Gastrocnemius medialis (tissue), 4 donors: ENCODE results near the gene PSMD11. TPM values are rescaled to one million over a fixed set of nuclear protein-coding genes. Genes with fewer than 3 reads are reported as not detected.

Experiments used
- ATAC-seq, 2 donors: fragments of 150-250 bp; one replicate each; pipeline ENCODE4 v1.9.1; 2016
- DNase-seq, 2 donors: peaks; one replicate each; pipeline ENCODE4 v3.0.0-alpha.2; 2019
- H3K27ac ChIP-seq, 4 donors: fragments of 200-600 bp; sonication (generic); 1 replicate in 1 of 4; 2 replicates in 3 of 4; pipeline ENCODE4 v1.5.1; 2016 to 2018; ENCODE audit warnings: mild to moderate bottlenecking in 2 of 4, moderate library complexity in 1 of 4
- H3K27me3 ChIP-seq, 3 donors: fragments of 200-600 bp; sonication (generic) in 2 of 3; 1 replicate in 1 of 3; 2 replicates in 2 of 3; pipeline versions ENCODE4 v1.5.1 to v1.6.0; 2016 to 2019; ENCODE audit warnings: mild to moderate bottlenecking in 1 of 3, moderate library complexity in 1 of 3
- H3K36me3 ChIP-seq, 2 donors: fragments of 200-600 bp; sonication (generic) in 1 of 2; one replicate each; pipeline ENCODE4 v1.5.1; 2017 to 2018
- H3K4me1 ChIP-seq, 2 donors: fragments of 200-600 bp; sonication (generic) in 1 of 2; one replicate each; pipeline ENCODE4 v1.5.1; 2016 to 2017; ENCODE audit warnings: mild to moderate bottlenecking in 2 of 2
- H3K4me3 ChIP-seq, 4 donors: fragments of 200-600 bp; sonication (generic) in 3 of 4; 1 replicate in 1 of 4; 2 replicates in 3 of 4; pipeline ENCODE4 v1.5.1; 2016 to 2019; ENCODE audit warnings: mild to moderate bottlenecking in 2 of 4
- H3K9me3 ChIP-seq, 3 donors: fragments of 200-600 bp; sonication (generic) in 2 of 3; 1 replicate in 1 of 3; 2 replicates in 2 of 3; pipeline ENCODE4 v1.5.1; 2016 to 2019
- CTCF ChIP-seq, 5 experiments: fragments of 450-650 bp in 3 of 5; fragments of 200-600 bp in 2 of 5; sonication (generic) in 2 of 5; IDR thresholded peaks in 4 of 5; conservative IDR thresholded peaks in 1 of 5; 1 replicate in 4 of 5; 2 replicates in 1 of 5; pipeline ENCODE4 v1.5.1; 2016 to 2019; ENCODE audit warnings: antibody characterized with exemption in 5 of 5, mild to moderate bottlenecking in 3 of 5, moderate library complexity in 3 of 5
- POLR2A ChIP-seq, 2 donors: fragments of 450-650 bp; IDR thresholded peaks; one replicate each; pipeline ENCODE4 v1.6.1; 2017; ENCODE audit warnings: antibody characterized with exemption in 2 of 2, mild to moderate bottlenecking in 2 of 2, moderate library complexity in 2 of 2
- in situ Hi-C, 4 donors: fragments of 200-750 bp; cut with MboI; loops; one replicate each; pipeline versions ENCODE4 v1.15.0 to v1.8.0; 2017; ENCODE audit warnings: low sequenced_read_pairs in 4 of 4
- intact Hi-C: fragments of 100-400 bp; cut with DNase I; formaldehyde crosslinking; loops from one replicate; pipeline ENCODE4 v1.15.1; 2023; ENCODE audit warnings: low total_unique reads
- total RNA-seq, 4 donors: library from RNA; depleted of rRNA; stranded (reverse); fragments of >200 nt; gene quantifications; one replicate each; pipeline versions ENCODE4 v1.1.0 to v1.2.3, GENCODE V29; 2016

Gene PSMD11
- total RNA-seq, 4 donors from 2014 or later: 81.7 to 215 (median 191) TPM

GRCh38 chr17:32493571-32493970 is 49.3 kb downstream of the PSMD11 start:
- Histone ChIP-seq H3K4me1 (peaks cover 31 to 35% of the 10 kb centered on the region in 2 donors), H3K27ac (no peak overlapping the region), H3K27me3 (no peaks in the 10 kb centered on the region), H3K9me3 (no peaks in the 10 kb centered on the region), H3K36me3 (no peaks in the 10 kb centered on the region), H3K4me3 (no peak overlapping the region)
- in situ Hi-C loops: loop anchor here in 1 of 4 donors (25.0 kb wide), 1 partner anchor 394 kb away; the partner anchor contains the start of gene MYO1D
- TF ChIP-seq CTCF (IDR thresholded peaks at IDR 0.05 in 4 of 5, conservative IDR thresholded peaks at IDR 0.05 in 1 of 5) (no peak), POLR2A (IDR thresholded peaks at IDR 0.05) (no peak)
- ATAC-seq (no peak), DNase-seq (no peak)
- intact Hi-C loops: no loop called here

GRCh38 chr17:32493976-32494513 is 49.7 kb downstream of the PSMD11 start:
- H3K36me3 ChIP-seq: no peaks in the 10 kb centered on the region
- peaks cover 31 to 35% of the 10 kb centered on the region in 2 donors for H3K4me1 ChIP-seq
- TF ChIP-seq POLR2A (IDR thresholded peaks at IDR 0.05) (no peak), CTCF (IDR thresholded peaks at IDR 0.05 in 4 of 5, conservative IDR thresholded peaks at IDR 0.05 in 1 of 5) (no peak)
- intact Hi-C loops: no loop called here
- no peak overlapping the region for H3K4me3 ChIP-seq
- in situ Hi-C loops: loop anchor here in 1 of 4 donors (25.0 kb wide), 1 partner anchor 393 kb away; the partner anchor contains the start of gene MYO1D
- DNase-seq: no peak
- H3K27ac ChIP-seq: no peak overlapping the region
- ATAC-seq: no peak
- H3K27me3 ChIP-seq: no peaks in the 10 kb centered on the region
- no peaks in the 10 kb centered on the region for H3K9me3 ChIP-seq

GRCh38 chr17:32494621-32495358 is 50.5 kb downstream of the PSMD11 start:
- H3K4me3 ChIP-seq: peak overlapping the region in 3 of 4 donors; percentile 35 to 55 (median 41)
- intact Hi-C loops (loop anchor here (5.0 kb wide), 1 partner anchor 383 kb away; the partner anchor contains the start of gene MYO1D), in situ Hi-C loops (loop anchor here in 1 of 4 donors (25.0 kb wide), 1 partner anchor 393 kb away; the partner anchor contains the start of gene MYO1D)
- H3K27ac ChIP-seq: peak overlapping the region; percentile 80 to 91 (median 87)
- no peak for DNase-seq
- no peak for ATAC-seq
- no peaks in the 10 kb centered on the region for H3K36me3 ChIP-seq
- H3K4me1 ChIP-seq: peaks cover 31 to 35% of the 10 kb centered on the region in 2 donors
- no peaks in the 10 kb centered on the region for H3K9me3 ChIP-seq
- no peak for TF ChIP-seq CTCF (IDR thresholded peaks at IDR 0.05 in 4 of 5, conservative IDR thresholded peaks at IDR 0.05 in 1 of 5)
- TF ChIP-seq POLR2A (IDR thresholded peaks at IDR 0.05): no peak
- no peaks in the 10 kb centered on the region for H3K27me3 ChIP-seq

GRCh38 chr17:32495359-32496231 is 51.3 kb downstream of the PSMD11 start:
- peak overlapping the region; percentile 80 to 91 (median 87) for H3K27ac ChIP-seq
- intact Hi-C loops (loop anchor here (2.0 to 5.0 kb wide), 4 partner anchors 21 to 382 kb away; partner anchors contain the start of genes MYO1D and PSMD11), in situ Hi-C loops (loop anchor here in 1 of 4 donors (25.0 kb wide), 1 partner anchor 392 kb away; the partner anchor contains the start of gene MYO1D)
- no peaks in the 10 kb centered on the region for H3K36me3 ChIP-seq
- no peak for TF ChIP-seq CTCF (IDR thresholded peaks at IDR 0.05 in 4 of 5, conservative IDR thresholded peaks at IDR 0.05 in 1 of 5)
- no peak for TF ChIP-seq POLR2A (IDR thresholded peaks at IDR 0.05)
- DNase-seq: peak; percentile 85 to 87
- ATAC-seq: peak; percentile 67 to 70
- H3K27me3 ChIP-seq: no peaks in the 10 kb centered on the region
- H3K4me1 ChIP-seq: peaks cover 31 to 35% of the 10 kb centered on the region in 2 donors
- peak overlapping the region; percentile 32 to 55 (median 38) for H3K4me3 ChIP-seq
- H3K9me3 ChIP-seq: no peaks in the 10 kb centered on the region
